Keratinocyte (primary cell): ENCODE data around the gene RCOR3.

Experiments used
- EZH2 ChIP-seq: IDR thresholded peaks from one replicate; pipeline ENCODE4 v1.6.1; 2012; ENCODE audit warnings: inconsistent platforms, mild to moderate bottlenecking, low read length, moderate library complexity
- TF ChIP-seq, protein P1 (sequence below), 3 experiments: IDR thresholded peaks in 1 of 3; conservative IDR thresholded peaks in 1 of 3; optimal IDR thresholded peaks in 1 of 3; 2 replicates in 2 of 3; 3 replicates in 1 of 3; pipeline versions ENCODE3 to v1.5.1; 2011; ENCODE audit warnings: low read length in 3 of 3, mild to moderate bottlenecking in 3 of 3, moderate library complexity in 2 of 3, control low read depth in 1 of 3, inconsistent platforms in 1 of 3; ENCODE audit not compliant: insufficient read depth in 2 of 3; ENCODE audit errors: extremely low read depth in 1 of 3

- TF ChIP-seq EZH2 = no peak
- TF ChIP-seq, protein P1, sequence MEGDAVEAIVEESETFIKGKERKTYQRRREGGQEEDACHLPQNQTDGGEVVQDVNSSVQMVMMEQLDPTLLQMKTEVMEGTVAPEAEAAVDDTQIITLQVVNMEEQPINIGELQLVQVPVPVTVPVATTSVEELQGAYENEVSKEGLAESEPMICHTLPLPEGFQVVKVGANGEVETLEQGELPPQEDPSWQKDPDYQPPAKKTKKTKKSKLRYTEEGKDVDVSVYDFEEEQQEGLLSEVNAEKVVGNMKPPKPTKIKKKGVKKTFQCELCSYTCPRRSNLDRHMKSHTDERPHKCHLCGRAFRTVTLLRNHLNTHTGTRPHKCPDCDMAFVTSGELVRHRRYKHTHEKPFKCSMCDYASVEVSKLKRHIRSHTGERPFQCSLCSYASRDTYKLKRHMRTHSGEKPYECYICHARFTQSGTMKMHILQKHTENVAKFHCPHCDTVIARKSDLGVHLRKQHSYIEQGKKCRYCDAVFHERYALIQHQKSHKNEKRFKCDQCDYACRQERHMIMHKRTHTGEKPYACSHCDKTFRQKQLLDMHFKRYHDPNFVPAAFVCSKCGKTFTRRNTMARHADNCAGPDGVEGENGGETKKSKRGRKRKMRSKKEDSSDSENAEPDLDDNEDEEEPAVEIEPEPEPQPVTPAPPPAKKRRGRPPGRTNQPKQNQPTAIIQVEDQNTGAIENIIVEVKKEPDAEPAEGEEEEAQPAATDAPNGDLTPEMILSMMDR (optimal IDR thresholded peaks at IDR 0.05 in 1 of 3, IDR thresholded peaks at IDR 0.05 in 1 of 3, conservative IDR thresholded peaks at IDR 0.05 in 1 of 3; ENCODE audit: extremely low read depth in 1 of 3, insufficient read depth in 2 of 3, low read length in 3 of 3) = no peak
Measured at GRCh38 chr1:211358685-211359084, 99.5 kb downstream of the RCOR3 start.
